Activated naive CD4-positive, alpha-beta T cell treated with anti-CD3 and anti-CD28 coated beads, Interleukin-2, amount 50 U/mL, for 16 hours (primary cell): ENCODE results near the gene ANLN.
"Not testable (repeated sequence)": the region's sequence is repeated elsewhere in the genome, so short reads cannot be mapped to it uniquely, and the experiment has no call there.

Experiments used
- DNase-seq: peaks from one replicate; pipeline ENCODE4 v3.0.0-alpha.2; 2020

ANLN gene

DNA sequence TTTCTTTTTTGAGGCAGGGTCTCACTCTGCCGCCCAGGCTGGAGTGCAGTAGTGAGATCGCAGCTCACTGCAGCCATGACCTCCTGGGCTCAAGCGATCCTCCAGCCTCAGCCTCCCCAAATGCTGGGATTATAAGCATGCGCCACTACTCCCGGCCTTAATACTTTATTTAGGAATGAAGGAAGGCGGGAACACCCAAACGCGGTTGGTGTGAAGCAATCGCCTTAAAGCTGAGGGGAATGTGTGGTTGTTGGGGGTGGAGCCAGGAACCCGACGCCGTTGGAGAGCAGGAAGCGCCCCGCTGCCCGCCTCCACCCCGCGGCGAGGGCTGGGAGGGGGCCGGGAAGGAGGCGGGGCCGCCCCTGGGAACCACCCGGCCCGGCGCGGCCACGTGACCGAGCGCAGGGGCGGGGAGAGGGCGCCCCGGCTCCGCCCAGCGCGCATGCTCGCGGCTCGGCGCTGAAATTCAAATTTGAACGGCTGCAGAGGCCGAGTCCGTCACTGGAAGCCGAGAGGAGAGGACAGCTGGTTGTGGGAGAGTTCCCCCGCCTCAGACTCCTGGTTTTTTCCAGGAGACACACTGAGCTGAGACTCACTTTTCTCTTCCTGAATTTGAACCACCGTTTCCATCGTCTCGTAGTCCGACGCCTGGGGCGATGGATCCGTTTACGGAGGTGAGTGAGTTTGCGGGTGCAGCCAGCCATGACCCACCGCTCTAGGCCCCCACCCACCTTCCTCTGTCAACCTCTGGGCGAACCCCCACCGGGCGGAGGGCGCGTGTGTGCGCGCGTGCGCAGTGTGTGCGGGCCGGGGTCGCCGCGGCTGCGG is at the start of gene ANLN:
Gene ANLN (plus strand): TSS at position 492 of the 828 bp plus-strand sequence. CDS start 165 bp downstream, at position 657.
- DNase-seq: peak; percentile 82

GRCh38 chr7:36343548-36343947 is 46.1 kb upstream of the ANLN start:
- DNase-seq: no peak

- no peak for DNase-seq
Measured at GRCh38 chr7:36344622-36345021, 45.0 kb upstream of the ANLN start.

GRCh38 chr7:36346260-36346831 is 43.3 kb upstream of the ANLN start:
- no peak for DNase-seq

- no peak for DNase-seq
Measured at GRCh38 chr7:36348256-36348655, 41.4 kb upstream of the ANLN start.

GRCh38 chr7:36348771-36349170 is 40.9 kb upstream of the ANLN start:
- DNase-seq: no peak

DNA sequence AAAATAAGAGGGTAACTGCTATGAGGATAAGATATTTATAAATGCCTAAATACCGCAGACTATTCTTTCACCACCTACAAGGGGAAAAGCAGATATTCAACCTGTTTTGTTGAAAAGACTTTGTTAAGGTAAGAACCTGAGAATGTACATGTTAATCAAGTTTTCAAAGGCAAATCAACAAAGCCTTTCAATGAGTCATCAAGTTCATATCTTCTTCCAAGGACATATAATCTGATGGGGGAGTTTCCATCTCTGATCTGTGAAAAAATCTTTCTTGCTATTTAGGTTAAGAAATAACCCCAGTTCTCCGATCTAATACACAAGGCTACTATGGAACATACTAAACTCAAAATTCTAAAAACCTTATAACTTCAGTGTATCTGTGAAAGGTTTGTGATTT is 40.0 kb upstream of the ANLN start:
- no peak for DNase-seq

GRCh38 chr7:36355490-36355889 is 34.2 kb upstream of the ANLN start:
- DNase-seq: no peak

- no peak for DNase-seq
Measured at GRCh38 chr7:36357054-36357453, 32.6 kb upstream of the ANLN start.

- no peak for DNase-seq
Measured at GRCh38 chr7:36358589-36358988, 31.1 kb upstream of the ANLN start.

- DNase-seq: no peak
Measured at GRCh38 chr7:36360244-36360643, 29.4 kb upstream of the ANLN start.

- no peak for DNase-seq
Measured at GRCh38 chr7:36361227-36361626, 28.4 kb upstream of the ANLN start.

DNA sequence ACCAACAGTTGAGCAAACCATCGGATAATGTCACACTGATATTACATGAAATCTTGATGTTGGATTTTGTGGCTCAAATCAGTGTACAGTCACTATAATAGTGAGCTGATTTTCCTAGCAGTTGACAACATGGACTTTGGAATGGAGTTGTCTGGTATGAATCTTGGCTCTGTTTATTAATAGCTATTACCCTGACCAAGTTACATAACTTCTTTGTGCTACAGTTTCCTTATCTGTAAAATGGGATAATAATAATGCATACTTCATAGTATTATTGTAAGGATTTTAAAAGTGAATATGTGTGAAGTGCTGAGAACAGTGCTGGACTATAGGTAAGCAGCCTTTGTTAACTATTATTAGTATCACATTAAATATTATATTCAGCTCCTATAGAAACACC is 26.1 kb upstream of the ANLN start:
- DNase-seq: no peak

GRCh38 chr7:36366005-36366717 is 23.5 kb upstream of the ANLN start:
- no peak for DNase-seq

DNA sequence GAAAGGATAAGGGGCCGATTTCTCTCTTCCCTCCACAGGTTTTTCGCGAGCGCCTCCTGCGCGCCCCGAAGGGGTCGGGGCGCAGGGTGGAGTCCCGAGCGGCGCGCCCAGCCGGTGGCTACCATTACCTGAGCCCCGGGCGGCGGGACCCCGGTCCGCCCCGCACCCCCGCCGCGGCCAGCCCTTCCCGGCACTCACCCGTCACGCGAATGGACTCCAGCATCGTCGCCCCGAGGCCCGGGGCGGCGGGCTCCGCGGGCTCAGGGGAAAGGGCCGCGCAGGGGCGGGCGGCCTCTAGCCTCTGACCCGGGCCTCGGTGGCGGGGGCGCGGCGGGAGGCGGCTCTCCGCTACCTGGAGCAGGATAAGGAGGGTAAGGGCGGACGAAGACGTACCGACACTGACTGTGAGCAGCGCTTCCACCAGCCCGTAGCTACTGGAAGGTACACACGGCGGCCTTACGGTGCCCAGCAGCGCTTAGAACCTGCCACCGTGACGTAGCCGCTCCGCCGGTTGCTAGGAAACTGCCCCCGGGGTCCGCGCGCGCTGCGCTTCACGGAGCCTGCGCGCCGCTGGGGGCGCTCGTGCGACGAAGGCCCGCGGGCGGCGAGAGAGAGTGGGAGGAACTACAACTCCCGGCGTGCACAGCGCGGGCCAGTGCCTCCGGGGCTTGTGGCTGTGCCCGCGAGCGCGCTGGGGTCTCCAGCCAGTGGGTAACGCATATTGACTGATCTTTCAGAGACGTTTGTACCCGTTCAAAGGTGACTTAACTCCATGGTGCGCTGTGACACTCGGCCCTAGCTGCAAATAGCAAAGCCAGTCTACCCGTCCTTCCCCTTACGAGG is 22.7 kb upstream of the ANLN start:
- DNase-seq: peak; percentile 92

DNA sequence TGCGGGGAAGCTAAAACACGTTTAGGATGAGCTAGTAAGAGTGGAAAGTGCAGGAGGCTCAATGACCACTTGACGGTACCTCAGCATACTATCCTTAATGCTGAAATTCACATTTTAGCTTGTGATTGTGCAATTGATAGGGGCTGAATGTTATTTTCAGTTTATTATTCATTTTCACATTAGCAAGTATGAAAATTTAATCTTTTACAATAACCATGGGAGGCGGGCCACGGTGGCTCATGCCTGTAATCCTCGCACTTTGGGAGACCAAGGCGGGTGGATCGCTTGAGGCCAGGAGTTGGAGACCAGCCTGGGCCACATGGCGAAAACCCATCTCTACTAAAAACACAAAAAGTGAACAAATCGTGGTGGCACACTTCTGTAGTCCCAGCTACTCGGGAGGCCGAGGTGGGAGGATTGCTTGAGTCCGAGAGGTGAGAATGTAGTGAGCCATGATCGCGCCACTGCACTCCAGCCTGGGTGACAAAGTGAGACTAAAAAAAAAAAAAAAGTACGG is 22.0 kb upstream of the ANLN start:
- no peak for DNase-seq

- DNase-seq: no peak
Measured at GRCh38 chr7:36368496-36368895, 21.2 kb upstream of the ANLN start.

- DNase-seq: no peak
Measured at GRCh38 chr7:36369171-36369570, 20.5 kb upstream of the ANLN start.

- DNase-seq: no peak
Measured at GRCh38 chr7:36370046-36370445, 19.6 kb upstream of the ANLN start.

- no peak for DNase-seq
Measured at GRCh38 chr7:36372156-36372555, 17.5 kb upstream of the ANLN start.

DNA sequence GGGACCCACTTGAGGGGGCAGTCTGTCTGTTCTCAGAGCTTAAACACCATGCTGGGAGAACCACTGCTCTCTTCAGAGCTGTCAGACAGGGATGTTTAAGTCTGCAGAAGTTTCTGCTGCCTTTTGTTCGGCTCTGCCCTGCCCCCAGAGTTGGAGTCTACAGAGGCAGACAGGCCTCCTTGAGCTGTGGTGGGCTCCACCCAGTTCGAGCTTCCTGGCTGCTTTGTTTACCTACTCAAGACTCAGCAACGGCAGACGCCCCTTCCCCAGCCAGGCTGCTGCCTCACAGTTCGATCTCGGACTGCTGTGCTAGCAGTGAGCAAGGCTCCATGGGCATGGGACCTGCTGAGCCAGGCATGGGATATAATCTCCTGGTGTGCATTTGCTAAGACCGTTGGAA is 11.1 kb upstream of the ANLN start:
- not testable (repeated sequence) for DNase-seq

DNA sequence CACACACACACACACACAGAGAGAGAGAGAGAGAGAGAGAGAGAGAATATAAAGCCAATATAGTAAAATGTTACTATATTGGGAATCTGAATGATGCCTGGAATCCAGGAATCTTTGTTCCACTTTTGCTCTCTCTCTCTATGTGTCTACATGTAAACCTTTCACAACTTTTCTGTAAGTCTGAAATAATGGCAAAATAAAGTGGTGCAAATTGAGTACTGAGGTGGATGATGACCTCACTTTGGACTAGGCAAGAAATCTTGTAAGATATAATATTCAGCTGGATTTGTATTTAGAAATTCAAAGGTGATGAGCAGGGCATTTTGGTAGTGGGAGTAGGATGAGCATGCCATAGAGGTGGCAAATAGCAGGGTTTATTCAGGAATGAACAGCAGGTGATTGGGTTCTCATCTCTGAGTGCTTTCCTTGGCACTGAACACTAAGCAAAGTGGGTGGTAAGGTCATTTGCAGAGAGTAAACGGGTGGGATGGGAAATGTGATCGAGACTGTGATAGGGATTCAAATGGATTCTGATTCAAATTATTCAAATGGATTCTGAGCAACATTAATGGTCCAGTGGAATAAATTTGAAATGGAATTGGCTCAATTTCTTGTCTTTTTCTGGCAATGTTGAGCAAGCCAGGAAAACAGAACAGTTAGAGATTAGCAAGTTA is 9.7 kb upstream of the ANLN start:
- DNase-seq: no peak
